Measurements from ENCODE around the gene IRAG1. TPM values are rescaled to one million over a fixed set of nuclear protein-coding genes. Genes with fewer than 3 reads are reported as not detected.

IRAG1 gene
- polyA plus RNA-seq, 1 donor from 2014 or later = 0.14 TPM

- TF ChIP-seq EP300 (conservative IDR thresholded peaks at IDR 0.05; ENCODE audit: poor library complexity, severe bottlenecking) (no peak), RAD21 (conservative IDR thresholded peaks at IDR 0.05) (no peak), REST (IDR thresholded peaks at IDR 0.05; ENCODE audit: borderline replicate concordance) (no peak), TAF1 (IDR thresholded peaks at IDR 0.05; ENCODE audit: low read depth) (no peak), MXI1 (conservative IDR thresholded peaks at IDR 0.05; ENCODE audit: poor library complexity, severe bottlenecking) (no peak), SMC3 (conservative IDR thresholded peaks at IDR 0.05; ENCODE audit: poor library complexity) (no peak), CTCF (IDR thresholded peaks at IDR 0.05; ENCODE audit: poor library complexity, severe bottlenecking) (no peak), POLR2AphosphoS5 (IDR thresholded peaks at IDR 0.05) (no peak), EZH2 (IDR thresholded peaks at IDR 0.05; ENCODE audit: borderline replicate concordance, insufficient read depth, low read length, poor library complexity, severe bottlenecking) (no peak)
- Histone ChIP-seq H3K79me2 (replicated peaks; ENCODE audit: insufficient read depth, low read length) (no peaks in the 10 kb centered on the region), H3K9ac (ENCODE audit: low read length) (no peak overlapping the region), H4K20me1 (ENCODE audit: insufficient read depth) (no peaks in the 10 kb centered on the region), H3K9me2 (ENCODE audit: insufficient read depth, low read length) (no peaks in the 10 kb centered on the region), H3K4me3 (ENCODE audit: low read length) (no peak overlapping the region), H3K4me2 (ENCODE audit: low read length) (no peak overlapping the region), H3K27me3 (ENCODE audit: insufficient read depth, low read depth, low read length) (no peaks in the 10 kb centered on the region), H2AFZ (ENCODE audit: low read depth, low read length) (no peak overlapping the region), H3K27ac (ENCODE audit: low read length) (no peak overlapping the region), H3K36me3 (ENCODE audit: insufficient read depth, low read length) (no peaks in the 10 kb centered on the region), H3F3A (ENCODE audit: insufficient read depth, low read length, poor library complexity, severe bottlenecking) (no peaks in the 10 kb centered on the region), H3K9me3 (ENCODE audit: low read length) (no peaks in the 10 kb centered on the region)
Observed at GRCh38 chr11:10646005-10646404, 47.5 kb downstream of the IRAG1 start.

GRCh38 chr11:10645212-10645795 lies 48.3 kb downstream of the IRAG1 start:
- no peak overlapping the region for H3K27ac ChIP-seq (ENCODE audit: low read length)
- H3F3A ChIP-seq (ENCODE audit: insufficient read depth, low read length, poor library complexity, severe bottlenecking) = no peaks in the 10 kb centered on the region
- H4K20me1 ChIP-seq (ENCODE audit: insufficient read depth) = no peaks in the 10 kb centered on the region
- H3K4me3 ChIP-seq (ENCODE audit: low read length) = no peak overlapping the region
- H3K36me3 ChIP-seq (ENCODE audit: insufficient read depth, low read length) = no peaks in the 10 kb centered on the region
- no peak overlapping the region for H3K9ac ChIP-seq (ENCODE audit: low read length)
- no peak overlapping the region for H3K4me2 ChIP-seq (ENCODE audit: low read length)
- TF ChIP-seq RAD21 (conservative IDR thresholded peaks at IDR 0.05) (no peak), MXI1 (conservative IDR thresholded peaks at IDR 0.05; ENCODE audit: poor library complexity, severe bottlenecking) (no peak), SMC3 (conservative IDR thresholded peaks at IDR 0.05; ENCODE audit: poor library complexity) (no peak), EP300 (conservative IDR thresholded peaks at IDR 0.05; ENCODE audit: poor library complexity, severe bottlenecking) (no peak), TAF1 (IDR thresholded peaks at IDR 0.05; ENCODE audit: low read depth) (no peak), CTCF (IDR thresholded peaks at IDR 0.05; ENCODE audit: poor library complexity, severe bottlenecking) (no peak), REST (IDR thresholded peaks at IDR 0.05; ENCODE audit: borderline replicate concordance) (no peak), POLR2AphosphoS5 (IDR thresholded peaks at IDR 0.05) (no peak), EZH2 (IDR thresholded peaks at IDR 0.05; ENCODE audit: borderline replicate concordance, insufficient read depth, low read length, poor library complexity, severe bottlenecking) (no peak)
- no peaks in the 10 kb centered on the region for H3K9me3 ChIP-seq (ENCODE audit: low read length)
- H3K79me2 ChIP-seq (replicated peaks; ENCODE audit: insufficient read depth, low read length) = no peaks in the 10 kb centered on the region
- no peaks in the 10 kb centered on the region for H3K27me3 ChIP-seq (ENCODE audit: insufficient read depth, low read depth, low read length)
- no peaks in the 10 kb centered on the region for H3K9me2 ChIP-seq (ENCODE audit: insufficient read depth, low read length)
- no peak overlapping the region for H2AFZ ChIP-seq (ENCODE audit: low read depth, low read length)

Data from neural cell (in vitro differentiated cells).